HG03565 (cell line): ENCODE results near the gene HOXA10.

Experiments
- ATAC-seq: cut with Tn5 transposase; IDR thresholded peaks from one replicate; pipeline ENCODE4 v1.9.1; 2021; ENCODE audit warnings: mild to moderate bottlenecking, moderate library complexity; ENCODE audit not compliant: unreplicated experiment

The HOXA10 gene

GRCh38 chr7:27191833-27192545, 17.9 kb upstream of the HOXA10 start:
- ATAC-seq: no peak

GRCh38 chr7:27191161-27191731, 17.1 kb upstream of the HOXA10 start:
- ATAC-seq: no peak

GRCh38 chr7:27189997-27190748, 16.1 kb upstream of the HOXA10 start:
- ATAC-seq: no peak

GRCh38 chr7:27189295-27189996, 15.3 kb upstream of the HOXA10 start:
- no peak for ATAC-seq

GRCh38 chr7:27188386-27189294, 14.5 kb upstream of the HOXA10 start:
- no peak for ATAC-seq

GRCh38 chr7:27187475-27188385, 13.6 kb upstream of the HOXA10 start:
- ATAC-seq: no peak

- no peak for ATAC-seq
Measured at GRCh38 chr7:27186668-27187474, 12.8 kb upstream of the HOXA10 start.

GRCh38 chr7:27185854-27186667, 11.9 kb upstream of the HOXA10 start:
- ATAC-seq: no peak

- ATAC-seq: no peak
Measured at GRCh38 chr7:27185013-27185853, 11.1 kb upstream of the HOXA10 start, which contains the start of gene HOXA11. TSS of gene HOXA11 (minus strand) at chr7:27185232. CDS start at chr7:27185144, 88 bp downstream.

GRCh38 chr7:27184337-27185012, 10.4 kb upstream of the HOXA10 start:
- ATAC-seq: no peak

- no peak for ATAC-seq
Measured at GRCh38 chr7:27183682-27184336, 9.7 kb upstream of the HOXA10 start.

GRCh38 chr7:27182861-27183681, 9.0 kb upstream of the HOXA10 start:
- no peak for ATAC-seq

- no peak for ATAC-seq
Measured at GRCh38 chr7:27182285-27182841, 8.2 kb upstream of the HOXA10 start.

- no peak for ATAC-seq
Measured at GRCh38 chr7:27181795-27182275, 7.7 kb upstream of the HOXA10 start.
